GM12865 (cell line): ENCODE measurements around the gene LPP.

Experiments
- DNase-seq: peaks from one replicate; pipeline ENCODE4 v3.0.0; 2010; ENCODE audit warnings: low read depth
- H3K4me3 ChIP-seq: 2 replicates; pipeline ENCODE4 v1.5.1; 2011; ENCODE audit warnings: mild to moderate bottlenecking, low read depth, low read length, control low read depth
- CTCF ChIP-seq: IDR thresholded peaks from 2 replicates; pipeline ENCODE4 v1.5.1; 2011; ENCODE audit warnings: low read length, control low read depth, low read depth, inconsistent platforms; ENCODE audit not compliant: insufficient read depth; ENCODE audit errors: missing control alignments

Gene LPP

GRCh38 chr3:188465311-188465710, 311.4 kb downstream of the LPP start:
- no peak for DNase-seq
- TF ChIP-seq CTCF = no peak
- H3K4me3 ChIP-seq = no peak overlapping the region

GRCh38 chr3:188468196-188468595, 314.2 kb downstream of the LPP start:
- H3K4me3 ChIP-seq = no peak overlapping the region
- DNase-seq = no peak
- no peak for TF ChIP-seq CTCF

- H3K4me3 ChIP-seq = no peak overlapping the region
- no peak for TF ChIP-seq CTCF
- DNase-seq = no peak
Observed at GRCh38 chr3:188468662-188469061, 314.7 kb downstream of the LPP start.

- no peak for TF ChIP-seq CTCF
- no peak for DNase-seq
Observed at GRCh38 chr3:188469228-188469885, 315.4 kb downstream of the LPP start.

GRCh38 chr3:188470508-188471130, 316.7 kb downstream of the LPP start:
- DNase-seq = no peak
- no peak overlapping the region for H3K4me3 ChIP-seq
- no peak for TF ChIP-seq CTCF

More at GRCh38 chr3:188469228-188469885, 315.4 kb downstream of the LPP start:
- H3K4me3 ChIP-seq = no peak overlapping the region

- DNase-seq = no peak
- TF ChIP-seq CTCF = no peak
- H3K4me3 ChIP-seq = no peak overlapping the region
Observed at GRCh38 chr3:188471723-188472122, 317.8 kb downstream of the LPP start.

- no peak for TF ChIP-seq CTCF
- no peak overlapping the region for H3K4me3 ChIP-seq
- no peak for DNase-seq
Observed at GRCh38 chr3:188472336-188472735, 318.4 kb downstream of the LPP start.
